CD4-positive, alpha-beta T cell treated with Interleukin-12 subunit alpha and Interleukin-12 subunit beta, for 1 hour (primary cell): ENCODE results near the gene BAX.
"Not testable (repeated sequence)": the region's sequence is repeated elsewhere in the genome, so short reads cannot be mapped to it uniquely, and the experiment has no call there.

ENCODE experiments used
- DNase-seq: peaks from one replicate; pipeline ENCODE4 v3.0.0-alpha.2; 2020

Gene BAX

GRCh38 chr19:48954595-48955307, at the start of gene BAX:
Gene BAX, plus strand, starts transcription at chr19:48954875. Its CDS starts 54 bp downstream, at chr19:48954929.
- peak; percentile 88 for DNase-seq

GRCh38 chr19:48905664-48906063, 49.0 kb upstream of the BAX start:
- DNase-seq, result no peak

GRCh38 chr19:48906324-48906723, 48.4 kb upstream of the BAX start:
- no peak for DNase-seq

- DNase-seq, result no peak
Observed at GRCh38 chr19:48907671-48908070, 47.0 kb upstream of the BAX start.

GRCh38 chr19:48909424-48910077, 45.1 kb upstream of the BAX start:
- DNase-seq, result not testable (repeated sequence)

- DNase-seq, result no peak
Observed at GRCh38 chr19:48910803-48911202, 43.9 kb upstream of the BAX start.

- DNase-seq, result peak; percentile 42
Observed at GRCh38 chr19:48913114-48913889, 41.4 kb upstream of the BAX start.

- no peak for DNase-seq
Observed at GRCh38 chr19:48914181-48914580, 40.5 kb upstream of the BAX start.

- no peak for DNase-seq
Observed at GRCh38 chr19:48915757-48916156, 38.9 kb upstream of the BAX start.

GRCh38 chr19:48918071-48918470, 36.6 kb upstream of the BAX start:
- no peak for DNase-seq

GRCh38 chr19:48918801-48919247, 35.9 kb upstream of the BAX start:
- DNase-seq, result peak; percentile 14

- not testable (repeated sequence) for DNase-seq
Observed at GRCh38 chr19:48919271-48919670, 35.4 kb upstream of the BAX start.

- DNase-seq, result no peak
Observed at GRCh38 chr19:48920949-48921348, 33.7 kb upstream of the BAX start.

- DNase-seq, result no peak
Observed at GRCh38 chr19:48921721-48922500, 32.8 kb upstream of the BAX start.

- DNase-seq, result no peak
Observed at GRCh38 chr19:48922548-48923490, 31.9 kb upstream of the BAX start.

- DNase-seq, result no peak
Observed at GRCh38 chr19:48925240-48925843, 29.3 kb upstream of the BAX start.

- DNase-seq, result not testable (repeated sequence)
Observed at GRCh38 chr19:48925890-48926289, 28.8 kb upstream of the BAX start.

GRCh38 chr19:48926909-48927308, 27.8 kb upstream of the BAX start:
- DNase-seq, result no peak

- DNase-seq, result not testable (repeated sequence)
Observed at GRCh38 chr19:48927692-48928091, 27.0 kb upstream of the BAX start.

- no peak for DNase-seq
Observed at GRCh38 chr19:48928164-48929025, 26.3 kb upstream of the BAX start.
